GM18858 (cell line): ENCODE data around the gene RASSF7.
A peak's percentile ranks its signal among the peaks of the same experiment; 100 is the strongest.
"Not testable (repeated sequence)": the region's sequence is repeated elsewhere in the genome, so short reads cannot be mapped to it uniquely, and the experiment has no call there.

Source experiments
- ATAC-seq: cut with Tn5 transposase; IDR thresholded peaks from one replicate; pipeline ENCODE4 v1.9.1; 2021; ENCODE audit not compliant: unreplicated experiment

The RASSF7 gene, protein sequence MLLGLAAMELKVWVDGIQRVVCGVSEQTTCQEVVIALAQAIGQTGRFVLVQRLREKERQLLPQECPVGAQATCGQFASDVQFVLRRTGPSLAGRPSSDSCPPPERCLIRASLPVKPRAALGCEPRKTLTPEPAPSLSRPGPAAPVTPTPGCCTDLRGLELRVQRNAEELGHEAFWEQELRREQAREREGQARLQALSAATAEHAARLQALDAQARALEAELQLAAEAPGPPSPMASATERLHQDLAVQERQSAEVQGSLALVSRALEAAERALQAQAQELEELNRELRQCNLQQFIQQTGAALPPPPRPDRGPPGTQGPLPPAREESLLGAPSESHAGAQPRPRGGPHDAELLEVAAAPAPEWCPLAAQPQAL

DNA sequence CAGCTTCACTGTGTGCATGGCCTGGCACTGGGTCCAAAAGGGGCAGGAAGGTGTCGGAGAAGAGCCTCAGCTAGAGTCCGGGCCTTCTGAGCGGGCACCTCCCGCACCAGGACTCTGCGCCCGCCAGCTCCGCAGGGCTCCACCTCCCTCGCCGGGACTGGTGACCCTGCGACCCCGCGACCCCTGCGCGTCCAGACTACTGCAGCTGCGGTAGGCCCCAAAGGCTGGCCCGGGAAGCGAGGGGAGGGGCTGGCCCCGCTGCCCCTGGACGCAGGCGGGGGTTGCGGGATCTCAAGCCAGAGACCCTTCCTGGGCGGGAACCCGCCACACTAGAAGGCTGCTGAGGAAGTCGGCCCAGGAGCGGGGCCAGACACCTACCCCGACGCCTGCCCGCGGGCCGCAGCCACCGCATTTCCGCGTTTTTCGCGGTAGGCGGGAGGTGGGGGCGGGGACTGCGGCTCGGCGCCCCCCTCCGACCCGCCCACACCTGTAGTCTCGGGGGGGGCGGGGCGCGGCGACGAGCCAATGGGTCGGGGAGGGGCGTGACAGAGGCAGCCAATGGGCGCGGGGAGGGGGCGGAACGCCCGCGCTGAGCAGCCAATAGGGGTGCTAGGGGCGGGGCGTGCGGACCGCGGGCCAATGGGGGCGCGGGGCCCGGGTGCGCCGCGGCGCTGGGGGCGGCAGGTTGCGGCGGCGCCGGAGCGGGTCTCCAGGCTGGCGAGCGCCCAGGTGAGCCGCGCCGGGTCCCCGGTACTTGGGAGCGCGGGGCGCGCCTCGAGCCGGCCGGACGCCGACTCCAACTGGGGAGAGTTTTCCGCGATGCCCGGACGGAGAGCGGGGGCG lies at the start of gene RASSF7, which contains the start of gene LMNTD2:
TSS of gene RASSF7 (plus strand) at position 666 of the 843 bp plus-strand sequence. CDS start 799 bp downstream, outside the sequence.
TSS of gene LMNTD2 (minus strand) at position 434 of the 843 bp plus-strand sequence. CDS start at position 412, 22 bp downstream.
- peak; percentile 43 for ATAC-seq

DNA sequence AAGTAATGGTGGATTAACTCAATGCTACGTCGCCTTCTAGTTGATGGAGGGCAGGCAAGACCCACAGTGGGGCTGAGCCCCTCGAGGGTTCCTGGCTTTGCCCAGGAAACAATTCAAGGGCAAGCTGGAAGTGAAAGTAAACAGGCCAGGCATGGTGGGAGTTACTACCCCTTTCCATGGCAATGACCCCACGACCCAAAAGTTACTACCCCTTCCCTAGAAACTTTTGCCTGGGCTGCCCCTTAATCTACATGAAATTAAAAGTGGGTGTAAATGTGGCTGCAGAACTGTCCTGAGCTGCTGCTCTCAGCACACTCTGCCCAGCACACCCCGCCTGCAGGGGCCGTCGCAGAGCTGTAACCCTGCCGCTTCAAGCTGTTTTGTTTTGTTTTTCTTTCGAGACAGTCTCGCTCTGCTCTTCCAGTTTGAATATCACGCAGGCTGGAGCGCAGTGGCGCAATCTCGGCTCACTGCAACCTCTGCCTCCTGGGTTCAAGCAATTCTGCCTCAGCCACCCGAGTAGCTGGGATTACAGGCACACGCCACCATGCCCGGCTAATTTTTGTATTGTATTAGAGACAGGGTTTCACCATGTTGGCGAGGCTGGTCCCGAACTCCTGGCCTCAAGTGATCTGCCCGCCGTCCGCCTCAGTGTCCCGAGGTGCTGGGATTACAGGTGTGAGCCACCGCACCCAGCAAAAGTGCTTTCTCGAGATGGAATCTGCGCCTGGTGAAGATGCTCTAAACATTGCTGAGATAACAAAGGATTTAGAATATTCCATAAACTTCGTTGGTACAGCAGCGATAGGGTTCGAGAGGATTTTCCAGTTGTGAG lies 47.8 kb upstream of the RASSF7 start:
- no peak for ATAC-seq

DNA sequence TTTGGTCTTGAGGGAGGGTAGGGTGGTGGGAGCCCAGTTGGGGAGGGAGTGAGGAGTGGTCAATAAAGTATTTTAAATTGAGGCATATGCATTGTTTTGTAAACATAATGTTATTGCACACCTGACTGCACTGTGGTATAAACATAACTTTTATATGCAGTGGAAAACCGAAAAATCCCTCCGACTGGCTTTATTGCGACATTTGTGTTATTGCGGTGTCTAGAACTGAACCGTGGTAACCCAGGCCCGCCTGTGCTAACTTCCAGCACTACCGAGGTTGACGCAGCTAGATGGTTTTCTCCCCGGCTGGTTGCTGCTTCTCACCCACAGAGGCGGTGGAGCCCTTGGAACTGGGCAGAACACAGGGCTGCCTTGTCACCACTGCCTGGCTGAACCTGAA lies 46.2 kb upstream of the RASSF7 start:
- no peak for ATAC-seq

DNA sequence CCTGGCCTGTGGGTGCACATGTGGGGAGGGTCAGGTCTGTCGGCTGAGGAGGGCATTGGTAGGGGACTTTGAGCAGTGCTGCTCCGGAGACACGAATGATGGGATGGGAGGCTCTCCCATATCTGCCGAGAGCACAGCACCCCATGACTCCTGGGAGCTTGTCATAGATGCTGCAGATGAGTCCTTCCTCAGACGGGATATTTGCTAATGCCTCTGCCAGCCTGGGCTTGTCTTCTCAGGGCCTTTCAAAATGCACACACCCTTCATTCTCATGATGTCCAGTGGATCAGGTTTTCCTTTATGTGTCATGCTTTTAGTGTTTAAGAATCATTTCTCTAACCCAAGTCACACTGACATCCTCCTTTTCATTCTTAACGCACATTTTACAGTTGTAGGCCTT lies 45.6 kb upstream of the RASSF7 start:
- no peak for ATAC-seq

DNA sequence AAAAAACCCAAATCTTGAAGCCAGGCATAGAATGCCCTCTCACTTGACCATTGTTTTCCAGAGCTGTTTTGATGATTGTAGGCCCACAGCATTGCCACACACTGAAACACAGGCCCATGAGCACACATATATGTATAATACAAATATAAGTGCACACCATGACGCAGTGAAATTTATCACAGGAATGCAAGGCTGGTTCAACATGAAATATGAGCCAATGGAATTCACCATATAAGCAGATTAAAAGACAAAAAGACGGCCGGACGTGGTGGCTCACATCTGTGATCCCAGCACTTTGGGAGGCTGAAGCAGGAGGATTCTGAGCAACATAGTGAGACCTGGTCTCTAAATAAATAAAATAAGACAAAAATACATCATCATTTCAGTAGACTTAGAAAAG lies 44.4 kb upstream of the RASSF7 start:
- ATAC-seq = no peak

DNA sequence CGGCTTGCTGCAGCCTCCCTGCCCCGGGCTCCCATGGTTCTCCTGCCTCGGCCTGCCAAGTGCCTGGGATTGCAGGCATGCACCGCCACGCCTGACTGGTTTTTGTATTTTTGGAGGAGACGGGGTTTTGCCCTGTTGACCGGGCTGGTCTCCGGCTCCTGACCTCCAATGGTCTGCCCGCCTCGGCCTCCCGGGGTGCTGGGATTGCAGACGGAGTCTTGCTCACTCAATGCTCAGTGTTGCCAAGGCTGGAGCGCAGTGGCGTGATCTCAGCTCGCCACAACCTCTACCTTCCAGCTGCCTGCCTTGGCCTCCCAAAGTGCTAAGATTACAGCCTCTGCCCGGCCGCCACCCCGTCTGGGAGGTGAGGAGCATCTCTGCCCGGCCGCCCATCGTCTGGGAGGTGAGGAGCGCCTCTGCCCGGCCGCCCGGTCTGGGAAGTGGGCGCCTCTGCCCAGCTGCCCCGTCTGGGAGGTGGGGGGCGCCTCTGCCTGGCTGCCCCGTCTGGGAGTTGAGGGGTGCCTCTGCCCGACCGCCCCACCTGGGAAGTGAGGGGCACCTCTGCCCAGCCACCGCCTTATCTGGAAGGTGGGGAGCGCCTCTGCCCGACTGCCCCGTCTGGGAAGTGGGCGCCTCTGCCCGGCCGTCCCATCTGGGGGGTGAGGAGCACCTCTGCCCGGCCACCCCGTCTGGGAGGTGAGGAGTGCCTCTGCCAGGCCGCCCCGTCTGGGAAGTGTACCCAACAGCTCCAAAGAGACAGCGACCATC lies 43.7 kb upstream of the RASSF7 start:
- ATAC-seq = not testable (repeated sequence)

DNA sequence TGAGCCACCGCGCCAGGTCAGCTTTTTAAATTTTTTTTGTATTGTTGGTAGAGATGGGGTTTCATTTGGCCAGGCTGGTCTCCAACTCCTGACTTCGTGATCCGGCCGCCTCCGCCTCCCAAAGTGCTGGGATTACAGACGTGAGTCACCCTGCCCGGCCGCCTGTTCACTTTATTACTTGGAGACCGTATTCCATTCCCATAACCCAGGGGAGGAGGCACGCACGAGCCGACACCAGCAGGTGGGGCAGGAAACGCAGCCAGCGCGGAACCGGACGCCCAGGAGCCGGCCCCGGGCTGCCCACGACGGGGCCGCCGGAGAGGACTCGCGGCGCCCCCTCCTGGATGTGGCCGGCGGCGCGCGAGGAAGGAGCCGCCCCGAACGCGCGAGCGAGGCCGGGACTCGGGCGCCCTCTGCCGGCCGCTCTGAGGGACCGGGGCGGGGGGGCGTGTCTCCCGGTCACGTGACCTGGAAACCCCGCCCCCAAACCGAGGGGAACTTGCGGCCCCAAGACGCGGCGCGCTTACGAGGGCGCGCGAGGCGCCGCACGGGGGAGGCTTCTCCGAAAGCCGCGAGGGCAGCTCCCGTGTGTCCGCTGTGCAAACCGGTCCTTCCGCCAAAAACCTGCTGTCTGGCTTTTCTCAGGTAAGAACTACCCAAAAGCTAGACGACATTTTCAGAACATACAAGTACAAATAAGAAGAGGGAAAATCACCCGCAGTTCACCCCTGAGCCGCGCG lies 42.1 kb upstream of the RASSF7 start:
- peak; percentile 47 for ATAC-seq

DNA sequence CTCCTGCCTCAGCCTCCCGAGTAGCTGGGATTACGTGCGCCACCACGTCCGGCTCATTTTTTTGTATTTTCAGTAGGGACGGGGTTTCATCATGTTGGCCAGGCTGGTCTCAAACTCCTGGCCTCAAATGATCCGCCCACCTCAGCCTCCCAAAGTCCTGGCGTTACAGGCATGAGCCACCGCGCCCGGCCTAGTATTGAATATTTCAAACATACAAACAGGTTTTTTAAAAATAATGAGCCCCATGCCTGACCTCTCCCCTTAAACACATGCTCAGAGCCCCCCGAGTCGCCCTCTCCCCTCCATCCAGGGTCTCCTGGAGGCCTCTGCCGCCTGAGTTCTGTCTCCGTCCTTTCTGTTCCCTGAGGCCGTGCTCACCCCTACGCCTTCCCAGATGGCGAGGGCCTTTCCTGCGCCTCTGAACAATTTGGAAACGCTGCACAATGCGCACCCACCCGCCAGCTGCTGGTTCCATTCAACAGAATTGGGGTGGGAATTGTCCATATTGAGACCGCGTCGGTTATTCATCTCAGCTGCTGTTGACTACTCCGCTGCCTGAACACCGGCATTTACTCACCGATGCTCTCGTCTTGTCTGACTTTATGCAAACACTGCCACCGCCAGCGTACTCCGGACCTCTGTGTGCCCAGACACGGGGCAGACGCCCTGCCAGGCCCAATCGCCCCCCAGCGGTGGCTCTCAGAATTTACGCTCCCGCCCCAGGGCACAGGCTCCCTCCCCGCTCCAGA lies 40.2 kb upstream of the RASSF7 start:
- no peak for ATAC-seq

DNA sequence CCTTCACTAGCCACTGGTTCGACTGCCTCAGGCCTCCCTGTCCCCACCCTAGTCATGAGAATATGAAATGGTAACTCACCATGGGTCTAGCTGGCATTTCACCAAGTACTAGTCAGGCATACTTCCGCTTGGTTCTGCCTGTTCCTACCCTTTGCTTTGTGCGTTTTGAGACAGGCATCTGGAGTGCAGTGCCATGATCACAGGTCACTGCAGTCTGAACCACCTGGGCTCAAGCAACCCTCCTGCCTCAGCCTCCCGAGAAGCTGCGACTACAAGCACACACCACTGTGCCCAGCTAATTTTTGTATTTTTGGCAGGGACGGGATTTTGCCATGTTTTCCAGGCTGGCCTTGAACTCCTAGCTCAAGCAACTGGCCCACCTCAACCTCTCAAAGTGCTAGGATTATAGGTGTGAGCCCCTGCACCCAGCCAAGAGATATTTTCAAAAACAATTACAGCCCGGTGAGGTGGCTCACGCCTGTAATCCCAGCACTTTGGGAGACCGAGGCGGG lies 39.5 kb upstream of the RASSF7 start:
- ATAC-seq = no peak

DNA sequence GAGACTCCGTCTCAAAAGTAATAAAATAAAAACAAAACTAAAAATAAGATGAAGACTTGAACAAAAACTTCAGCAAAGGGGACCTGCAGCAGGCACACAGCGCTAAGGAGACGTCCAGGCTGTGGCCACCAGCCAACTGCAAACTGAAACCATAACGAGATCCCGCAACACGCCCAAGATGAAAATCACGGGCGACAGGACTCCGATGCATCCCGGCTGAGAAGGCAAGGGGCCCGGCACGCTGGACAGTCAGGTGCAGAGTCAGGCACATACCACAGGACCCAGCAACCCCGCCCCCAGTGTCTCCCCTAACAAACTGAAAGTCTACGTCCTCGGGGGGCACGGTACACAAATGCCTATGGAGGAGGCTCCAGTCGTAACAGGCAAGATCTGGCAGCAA lies 34.6 kb upstream of the RASSF7 start:
- ATAC-seq = no peak

DNA sequence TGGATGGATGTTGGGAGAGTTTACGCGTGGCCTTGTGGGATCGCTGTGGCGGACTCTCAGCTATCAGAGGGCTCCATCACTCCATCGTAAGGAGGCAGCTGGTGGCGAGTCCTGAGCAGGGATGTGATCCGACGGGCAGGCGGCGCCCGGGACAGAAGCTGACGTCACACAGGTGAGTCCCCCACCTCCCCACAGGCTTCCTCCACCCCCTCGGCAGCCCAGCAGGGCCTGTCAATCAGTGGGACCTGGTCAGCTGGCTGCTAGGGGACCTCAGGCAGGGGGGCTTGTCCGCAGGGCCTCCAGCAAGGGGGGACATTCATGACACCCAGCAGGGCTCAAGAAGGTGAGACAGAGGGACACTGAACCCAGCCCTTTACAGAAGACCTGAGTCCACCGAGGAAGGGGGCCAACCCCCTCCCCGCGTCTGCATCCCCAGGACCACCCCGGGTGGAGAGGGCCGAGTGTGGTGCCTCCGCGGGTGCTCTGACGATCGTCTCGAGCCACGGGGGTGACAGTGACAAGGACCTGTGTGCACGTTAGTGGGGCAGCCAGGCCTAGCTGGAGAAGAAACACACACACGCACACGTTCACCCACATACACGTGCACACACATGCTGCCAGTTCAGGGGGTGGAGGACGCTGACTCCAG lies 32.5 kb upstream of the RASSF7 start:
- no peak for ATAC-seq

DNA sequence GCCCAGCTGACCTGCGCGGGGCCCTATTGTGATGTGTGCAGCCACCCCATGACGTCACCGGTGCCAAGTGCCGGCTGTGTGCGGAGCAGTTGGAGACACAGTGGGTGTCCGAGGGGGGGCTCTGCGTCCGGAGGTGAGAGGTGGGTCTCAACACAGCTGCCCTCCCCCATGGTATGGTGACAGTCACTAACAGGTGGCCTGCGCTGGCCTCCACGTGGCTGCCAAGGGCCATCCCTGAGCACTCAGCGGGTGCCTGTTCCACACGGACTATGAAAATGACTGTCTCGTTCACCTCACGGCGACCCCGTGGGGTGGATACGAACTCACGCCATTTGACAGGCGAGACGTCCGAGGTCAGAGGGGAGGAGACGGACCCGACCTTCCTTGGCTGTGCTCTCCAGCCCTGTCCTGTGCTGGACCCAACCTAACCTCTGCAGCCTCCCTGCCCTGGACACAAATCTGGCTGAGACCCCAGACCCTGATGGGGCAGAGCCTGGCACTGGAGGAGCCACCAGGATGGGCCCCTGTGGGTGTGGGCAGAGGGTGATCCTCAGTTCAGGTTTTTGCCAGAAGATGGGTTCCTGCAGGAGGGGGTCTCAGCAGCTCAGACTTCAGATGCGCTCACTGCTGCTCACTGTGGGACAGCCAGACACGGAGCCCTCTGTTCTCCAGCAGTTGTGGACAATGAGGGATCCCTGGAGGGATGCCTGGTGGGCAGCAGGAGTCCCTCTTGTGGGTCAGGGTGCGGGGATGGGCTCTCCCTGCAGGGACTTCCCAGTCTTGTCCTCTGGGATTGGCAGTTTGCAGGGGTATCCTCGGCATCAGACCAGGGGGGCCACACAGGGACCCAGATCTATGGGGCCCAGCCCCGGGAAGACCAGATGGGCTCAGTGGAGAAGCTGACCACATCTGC lies 31.7 kb upstream of the RASSF7 start:
- no peak for ATAC-seq

DNA sequence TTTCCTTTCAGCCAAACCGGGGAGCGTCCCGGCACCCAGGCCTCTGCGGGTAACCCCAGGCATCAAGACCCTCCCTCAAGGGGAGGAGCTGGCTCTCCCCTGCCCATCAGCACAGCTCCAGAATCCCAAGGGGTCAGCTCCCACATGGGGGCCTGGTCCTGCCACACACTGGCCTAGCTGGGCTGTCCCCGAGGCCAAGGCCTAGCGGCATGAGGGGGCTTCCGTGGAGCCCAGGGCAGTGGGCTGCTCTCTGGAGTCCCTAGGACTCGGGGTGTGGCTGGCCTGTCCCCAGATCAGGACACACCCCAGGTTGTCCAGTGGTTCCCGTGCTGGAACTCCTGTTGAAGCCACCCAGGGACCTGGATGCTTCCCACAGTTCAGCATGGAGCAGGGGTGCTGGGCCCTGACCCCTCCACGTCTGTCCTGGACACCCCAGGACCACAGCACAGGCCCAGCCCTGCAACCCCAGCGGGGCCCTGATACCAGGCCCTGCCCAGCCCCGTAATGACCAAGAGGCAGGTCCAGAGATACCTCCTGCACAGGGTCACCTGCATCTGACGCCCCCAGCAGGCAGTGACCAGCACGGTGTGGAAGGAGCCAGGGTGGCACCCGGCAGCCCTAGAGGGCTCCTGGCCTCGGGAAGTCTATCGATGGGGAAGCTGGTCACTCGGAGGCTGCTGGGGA lies 30.9 kb upstream of the RASSF7 start:
- ATAC-seq = no peak

DNA sequence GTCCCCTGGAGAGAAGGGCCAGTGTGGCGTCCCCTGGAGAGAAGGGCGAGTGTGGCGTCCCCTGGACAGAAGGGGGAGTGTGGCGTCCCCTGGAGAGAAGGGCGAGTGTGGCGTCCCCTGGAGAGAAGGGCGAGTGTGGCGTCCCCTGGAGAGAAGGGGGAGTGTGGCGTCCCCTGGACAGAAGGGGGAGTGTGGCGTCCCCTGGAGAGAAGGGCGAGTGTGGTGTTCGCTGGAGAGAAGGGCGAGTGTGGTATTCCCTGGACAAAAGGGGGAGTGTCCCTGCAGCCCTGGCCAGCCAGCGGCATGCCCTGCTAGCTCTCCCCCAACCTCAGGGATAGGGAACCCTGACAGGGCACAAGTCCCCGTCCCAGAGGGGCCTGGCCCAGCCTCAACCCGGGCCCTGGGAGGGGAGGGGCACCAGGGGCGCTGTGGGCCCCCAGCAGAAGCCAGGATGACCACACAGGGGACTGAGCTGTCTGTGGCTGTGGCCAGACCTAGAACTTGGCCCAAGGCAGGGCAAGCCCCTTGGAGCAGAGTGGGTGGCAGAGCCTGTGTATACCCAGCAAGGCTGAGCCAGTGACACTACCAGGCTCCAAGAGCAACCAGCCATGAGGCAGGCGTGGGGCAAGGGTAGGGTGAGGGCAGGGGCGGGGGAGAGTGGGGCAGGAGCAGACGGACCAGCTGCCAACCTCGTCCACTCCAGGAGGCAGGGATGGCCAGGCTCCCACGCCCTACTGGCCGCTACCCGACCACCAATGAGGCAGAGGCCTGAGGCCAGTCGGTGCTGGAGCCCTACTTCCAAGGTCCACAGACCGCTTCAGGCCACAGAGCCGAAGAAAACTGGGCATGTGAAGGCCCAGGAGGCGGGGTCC lies 29.6 kb upstream of the RASSF7 start:
- no peak for ATAC-seq

DNA sequence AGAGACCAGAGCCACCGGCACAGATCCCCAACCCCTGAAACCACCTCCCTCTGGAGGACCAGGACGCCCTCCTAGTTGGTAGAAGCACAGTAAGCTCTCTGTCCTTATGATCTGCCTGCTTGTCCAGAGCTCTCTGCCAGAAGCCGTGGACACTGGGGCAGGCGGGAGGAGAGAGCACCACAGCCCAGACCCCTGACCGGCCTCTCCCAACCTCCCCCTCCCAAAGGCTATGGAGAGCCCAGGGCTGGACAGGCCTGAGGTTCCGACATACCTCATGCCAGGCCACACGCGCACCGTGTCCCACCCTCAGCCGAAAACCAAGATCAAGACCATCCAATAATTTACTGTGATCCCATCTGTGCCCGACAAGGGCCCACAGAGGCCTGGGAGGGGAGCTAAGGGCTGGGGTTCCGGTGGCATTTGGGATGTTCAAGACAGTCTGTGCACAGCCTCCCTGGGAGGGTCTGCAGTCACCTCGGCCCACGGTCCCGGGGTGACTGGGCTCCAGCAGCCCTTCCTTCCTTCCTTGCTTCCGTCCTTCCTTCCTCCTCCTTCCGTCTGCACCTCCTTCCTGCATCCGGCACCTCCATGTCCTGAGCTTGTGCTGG lies 28.7 kb upstream of the RASSF7 start:
- no peak for ATAC-seq
